ENCODE measurements around the gene PIBF1.
"Not testable (repeated sequence)": the region's sequence is repeated elsewhere in the genome, so short reads cannot be mapped to it uniquely, and the experiment has no call there.

Gene PIBF1

GRCh38 chr13:72920097-72920496 is 138.2 kb downstream of the PIBF1 start:
- no peak for DNase-seq

- no peak for DNase-seq
Observed at GRCh38 chr13:72931311-72931710, 149.4 kb downstream of the PIBF1 start.

- no peak for DNase-seq
Observed at GRCh38 chr13:72932250-72932649, 150.3 kb downstream of the PIBF1 start.

- not testable (repeated sequence) for DNase-seq
Observed at GRCh38 chr13:72946267-72946666, 164.3 kb downstream of the PIBF1 start.

- DNase-seq: no peak
Observed at GRCh38 chr13:72952529-72953141, 170.7 kb downstream of the PIBF1 start.

- peak; percentile 21 for DNase-seq
Observed at GRCh38 chr13:72953391-72953965, 171.5 kb downstream of the PIBF1 start.

- no peak for DNase-seq
Observed at GRCh38 chr13:72959643-72960042, 177.7 kb downstream of the PIBF1 start.

- no peak for DNase-seq
Observed at GRCh38 chr13:72960114-72960513, 178.2 kb downstream of the PIBF1 start.

GRCh38 chr13:72960541-72960940 is 178.6 kb downstream of the PIBF1 start:
- DNase-seq: peak; percentile 87

- DNase-seq: no peak
Observed at GRCh38 chr13:72963762-72964161, 181.8 kb downstream of the PIBF1 start.

- no peak for DNase-seq
Observed at GRCh38 chr13:72970301-72970880, 188.5 kb downstream of the PIBF1 start.

- no peak for DNase-seq
Observed at GRCh38 chr13:72970956-72971355, 189.0 kb downstream of the PIBF1 start.

- no peak for DNase-seq
Observed at GRCh38 chr13:72973234-72973633, 191.3 kb downstream of the PIBF1 start.

- DNase-seq: no peak
Observed at GRCh38 chr13:72983085-72983768, 201.3 kb downstream of the PIBF1 start.

GRCh38 chr13:72985610-72986009 is 203.7 kb downstream of the PIBF1 start:
- DNase-seq: no peak

- DNase-seq: no peak
Observed at GRCh38 chr13:72986197-72986596, 204.3 kb downstream of the PIBF1 start.

GRCh38 chr13:72990953-72991352 is 209.0 kb downstream of the PIBF1 start:
- no peak for DNase-seq

- no peak for DNase-seq
Observed at GRCh38 chr13:72998012-72998411, 216.1 kb downstream of the PIBF1 start.

GRCh38 chr13:73000027-73000674 is 218.2 kb downstream of the PIBF1 start:
- DNase-seq: no peak

GRCh38 chr13:73001971-73002370 is 220.0 kb downstream of the PIBF1 start:
- DNase-seq: no peak

GRCh38 chr13:73011751-73012150 is 229.8 kb downstream of the PIBF1 start:
- no peak for DNase-seq

GRCh38 chr13:73015805-73016204 is 233.9 kb downstream of the PIBF1 start:
- DNase-seq: no peak

- DNase-seq: no peak
Observed at GRCh38 chr13:73018336-73018735, 236.4 kb downstream of the PIBF1 start.

All from DMS79 treated with DMSO at 0.1 percent for 48 hours (cell line).